ENCODE measurements around the gene EML3.
"Not testable (repeated sequence)": the region's sequence is repeated elsewhere in the genome, so short reads cannot be mapped to it uniquely, and the experiment has no call there.

EML3 gene

DNA sequence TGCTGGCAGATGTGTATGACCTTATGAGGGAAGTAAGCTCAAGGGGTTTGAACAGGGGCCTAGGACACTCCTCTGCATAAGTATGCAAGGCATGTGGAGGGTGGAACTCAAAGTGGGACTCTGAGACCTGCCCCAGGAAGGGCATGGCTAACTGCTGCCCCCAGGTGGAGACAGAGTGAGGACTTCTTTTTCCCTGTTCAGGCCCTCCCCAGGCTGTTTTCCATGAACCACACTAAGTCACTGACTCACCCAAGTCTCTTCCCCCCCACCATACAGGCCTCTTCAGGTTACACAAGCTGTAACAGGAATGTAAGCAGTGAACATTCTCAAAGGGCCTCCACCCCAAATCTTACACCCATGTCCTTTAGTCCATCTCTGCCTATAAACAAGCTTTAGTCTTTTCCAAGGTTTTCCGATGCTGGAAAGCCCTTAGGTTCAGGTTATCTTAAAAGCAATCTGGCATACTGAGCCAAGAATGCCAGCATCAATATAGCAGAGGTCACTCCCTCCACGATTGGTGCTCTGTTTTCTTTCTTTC, 51.9 kb downstream of the EML3 start:
- no peak overlapping the region for H3K4me3 ChIP-seq
- peaks cover 85% of the 10 kb centered on the region for H3K36me3 ChIP-seq (ENCODE audit: insufficient read depth, low read length)
- peak overlapping the region; percentile 59; the same call in 1 of the 2 replicates for H3K27ac ChIP-seq
- no peak overlapping the region for H3K9ac ChIP-seq (ENCODE audit: insufficient read length)
- DNase-seq (ENCODE audit: low read depth, low spot score), result no peak
- H3K9me3 ChIP-seq (ENCODE audit: low read depth, low read length), result no peaks in the 10 kb centered on the region
- TF ChIP-seq FOXP2 (optimal IDR thresholded peaks at IDR 0.05; ENCODE audit: control extremely low read depth, extremely low read length, insufficient read depth), result no peak
- TF ChIP-seq EZH2 (IDR thresholded peaks at IDR 0.05), result no peak

DNA sequence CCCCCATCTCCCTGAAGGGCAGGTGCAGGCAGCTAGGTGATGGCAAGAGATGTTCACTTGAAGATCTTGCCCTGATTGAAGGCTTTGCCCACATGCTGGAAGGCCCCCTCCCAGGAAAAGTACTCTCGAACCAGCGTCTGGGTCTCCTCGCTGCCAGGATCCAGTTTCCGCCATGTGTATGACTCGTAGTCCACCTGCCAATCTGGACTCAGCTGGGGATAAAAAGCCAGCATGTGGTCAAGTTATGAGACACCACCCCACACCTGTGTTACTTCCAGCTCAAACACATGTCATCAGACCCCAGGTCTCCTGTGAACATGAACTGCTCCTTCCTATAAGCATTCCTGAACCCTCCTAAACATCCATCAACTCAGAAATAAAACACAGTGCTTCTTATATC, 52.9 kb downstream of the EML3 start:
- not testable (repeated sequence) for H3K4me3 ChIP-seq; H3K9me3 ChIP-seq (ENCODE audit: low read depth, low read length); DNase-seq (ENCODE audit: low read depth, low spot score); H3K9ac ChIP-seq (ENCODE audit: insufficient read length)
- Histone ChIP-seq H3K27ac (peak overlapping the region; percentile 46; the same call in 1 of the 2 replicates), H3K36me3 (ENCODE audit: insufficient read depth, low read length) (peaks cover 78% of the 10 kb centered on the region)

GRCh38 chr11:62559204-62559603, 53.4 kb downstream of the EML3 start:
- Histone ChIP-seq H3K27ac (peak overlapping the region; percentile 48; the same call in 1 of the 2 replicates), H3K9ac (ENCODE audit: insufficient read length) (no peak overlapping the region)
- TF ChIP-seq POLR2AphosphoS5 (IDR thresholded peaks at IDR 0.05; ENCODE audit: borderline replicate concordance, low read depth, low read length) (no peak), FOXP2 (optimal IDR thresholded peaks at IDR 0.05; ENCODE audit: control extremely low read depth, extremely low read length, insufficient read depth) (no peak), EZH2 (IDR thresholded peaks at IDR 0.05) (no peak)

DNA sequence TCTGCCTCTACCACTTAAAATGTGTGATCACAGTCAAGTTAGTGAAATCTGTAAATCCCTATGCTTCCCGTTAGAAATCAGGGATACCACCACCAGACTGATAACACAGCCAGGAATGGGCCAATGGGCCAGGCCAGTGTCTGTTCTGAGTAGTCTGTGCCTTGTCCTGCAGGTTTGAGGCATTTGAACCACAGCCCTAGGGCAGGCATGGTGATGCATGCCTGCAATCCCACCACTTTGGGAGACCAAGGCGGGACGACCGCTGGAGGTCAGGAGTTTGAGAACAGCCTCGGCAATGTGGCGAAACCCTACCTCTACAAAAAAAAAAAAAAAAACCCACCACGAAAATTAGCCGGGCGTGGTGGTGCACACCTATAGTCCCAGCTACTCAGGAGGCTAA, 53.9 kb downstream of the EML3 start:
- Histone ChIP-seq H3K36me3 (ENCODE audit: insufficient read depth, low read length) (peaks cover 73% of the 10 kb centered on the region), H3K9ac (ENCODE audit: insufficient read length) (no peak overlapping the region), H3K9me3 (ENCODE audit: low read depth, low read length) (no peaks in the 10 kb centered on the region), H3K27ac (peak overlapping the region; percentile 48; the same call in 1 of the 2 replicates), H3K4me3 (no peak overlapping the region)
- TF ChIP-seq EZH2 (IDR thresholded peaks at IDR 0.05), result no peak
- TF ChIP-seq POLR2AphosphoS5 (IDR thresholded peaks at IDR 0.05; ENCODE audit: borderline replicate concordance, low read depth, low read length), result no peak
- no peak for TF ChIP-seq FOXP2 (optimal IDR thresholded peaks at IDR 0.05; ENCODE audit: control extremely low read depth, extremely low read length, insufficient read depth)
- no peak for DNase-seq (ENCODE audit: low read depth, low spot score)

More at GRCh38 chr11:62559204-62559603, 53.4 kb downstream of the EML3 start:
- Histone ChIP-seq H3K36me3 (ENCODE audit: insufficient read depth, low read length) (peaks cover 78% of the 10 kb centered on the region), H3K9me3 (ENCODE audit: low read depth, low read length) (no peaks in the 10 kb centered on the region), H3K4me3 (no peak overlapping the region)
- DNase-seq (ENCODE audit: low read depth, low spot score), result no peak

- Histone ChIP-seq H3K36me3 (ENCODE audit: insufficient read depth, low read length) (peaks cover 57% of the 10 kb centered on the region), H3K4me3 (0 out of 2 replicates have a peak overlapping the region, but pooled peaks have one; percentile 8)
- DNase-seq (ENCODE audit: low read depth, low spot score), result no peak
Observed at GRCh38 chr11:62556875-62557631, 55.5 kb downstream of the EML3 start.

GRCh38 chr11:62556108-62556874, 56.3 kb downstream of the EML3 start:
- Histone ChIP-seq H3K4me3 (0 out of 2 replicates have a peak overlapping the region, but pooled peaks have one; percentile 8), H3K36me3 (ENCODE audit: insufficient read depth, low read length) (peaks cover 50% of the 10 kb centered on the region), H3K9me3 (ENCODE audit: low read depth, low read length) (no peaks in the 10 kb centered on the region), H3K27ac (peak overlapping the region; percentile 93), H3K9ac (ENCODE audit: insufficient read length) (no peak overlapping the region)
- no peak for DNase-seq (ENCODE audit: low read depth, low spot score)
- TF ChIP-seq POLR2AphosphoS5 (IDR thresholded peaks at IDR 0.05; ENCODE audit: borderline replicate concordance, low read depth, low read length) (peak; percentile 38; the same call in 1 of the 2 replicates), EZH2 (IDR thresholded peaks at IDR 0.05) (no peak)

More at GRCh38 chr11:62556875-62557631, 55.5 kb downstream of the EML3 start:
- Histone ChIP-seq H3K9me3 (ENCODE audit: low read depth, low read length) (no peaks in the 10 kb centered on the region), H3K9ac (ENCODE audit: insufficient read length) (no peak overlapping the region), H3K27ac (peak overlapping the region; percentile 93)
- TF ChIP-seq POLR2AphosphoS5 (IDR thresholded peaks at IDR 0.05; ENCODE audit: borderline replicate concordance, low read depth, low read length), result no peak; the same call in 1 of the 2 replicates
- TF ChIP-seq EZH2 (IDR thresholded peaks at IDR 0.05), result no peak
- TF ChIP-seq FOXP2 (optimal IDR thresholded peaks at IDR 0.05; ENCODE audit: control extremely low read depth, extremely low read length, insufficient read depth), result no peak

DNA sequence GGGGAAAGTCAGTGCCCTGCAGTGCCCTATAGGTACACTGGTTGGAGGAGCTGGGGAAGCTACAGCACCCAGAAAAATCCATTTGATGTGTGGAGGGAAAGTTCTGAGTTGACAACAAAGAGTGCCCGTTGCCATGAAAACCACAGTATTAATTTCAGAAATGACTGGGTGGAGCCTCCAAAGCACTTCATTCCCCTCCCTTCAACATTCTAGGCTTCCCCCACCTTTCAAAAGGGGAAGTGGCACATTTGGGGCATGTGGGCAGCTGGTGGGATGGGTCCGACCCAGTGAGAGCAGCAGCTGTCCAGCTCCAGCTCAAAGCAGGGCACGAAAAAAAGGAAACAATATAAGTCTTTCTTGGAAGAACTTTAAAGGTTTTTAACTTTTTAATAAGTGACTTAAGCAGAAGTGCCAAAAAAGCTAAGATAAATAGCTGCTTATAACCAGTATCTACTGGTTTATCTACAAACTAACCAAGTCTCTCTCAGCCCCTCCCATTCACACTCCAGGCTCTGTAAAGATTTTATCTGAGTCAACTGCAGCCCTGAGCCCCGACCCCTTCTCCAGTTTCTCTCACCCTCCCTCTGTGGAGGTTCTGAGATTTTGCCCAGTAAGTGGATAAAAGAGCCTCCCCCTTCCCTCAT, 57.0 kb downstream of the EML3 start:
- Histone ChIP-seq H3K36me3 (ENCODE audit: insufficient read depth, low read length) (peaks cover 43% of the 10 kb centered on the region), H3K9me3 (ENCODE audit: low read depth, low read length) (no peaks in the 10 kb centered on the region), H3K9ac (ENCODE audit: insufficient read length) (no peak overlapping the region), H3K27ac (peak overlapping the region; percentile 93), H3K4me3 (0 out of 2 replicates have a peak overlapping the region, but pooled peaks have one; percentile 20)
- no peak for DNase-seq (ENCODE audit: low read depth, low spot score)
- TF ChIP-seq POLR2AphosphoS5 (IDR thresholded peaks at IDR 0.05; ENCODE audit: borderline replicate concordance, low read depth, low read length), result 0 out of 2 replicates have a peak, but pooled peaks have one; percentile 21
- no peak for TF ChIP-seq FOXP2 (optimal IDR thresholded peaks at IDR 0.05; ENCODE audit: control extremely low read depth, extremely low read length, insufficient read depth)
